OCI-LY3 (cell line): ENCODE results near the gene TLDC2.

Experiments used
- H2AFZ ChIP-seq: fragments of 200-600, 300-600 bp; shearing (Covaris generic); 2 replicates; pipeline ENCODE4 v1.6.0; 2014; ENCODE audit warnings: antibody characterized with exemption, low read depth, low read length
- H3K27ac ChIP-seq: fragments of 200-600, 300-600 bp; sonication (generic); 2 replicates; pipeline ENCODE4 v1.5.1; 2014; ENCODE audit warnings: mild to moderate bottlenecking, low read length, moderate library complexity, mixed read lengths
- H3K27me3 ChIP-seq: fragments of 200-600, 300-600 bp; sonication (generic); 2 replicates; pipeline ENCODE4 v1.6.1; 2014; ENCODE audit warnings: low read depth, low read length, mixed read lengths
- H3K36me3 ChIP-seq: fragments of 200-600, 300-600 bp; sonication (generic); replicated peaks from 2 replicates; pipeline ENCODE3; 2014; ENCODE audit warnings: low read depth, low read length, mixed read lengths
- H3K4me1 ChIP-seq: fragments of 300-600, 200-600 bp; sonication (generic); 2 replicates; pipeline ENCODE4 v1.6.1; 2014; ENCODE audit warnings: low read length, mixed read lengths
- H3K4me2 ChIP-seq: fragments of 200-600, 300-600 bp; sonication (generic); 2 replicates; pipeline ENCODE4 v1.6.1; 2014; ENCODE audit warnings: low read length, mixed read lengths
- H3K4me3 ChIP-seq: fragments of 300-600, 200-600 bp; sonication (generic); 2 replicates; pipeline ENCODE4 v1.5.1; 2014; ENCODE audit warnings: antibody characterized with exemption, mild to moderate bottlenecking, low read length, moderate library complexity
- H3K79me2 ChIP-seq: fragments of 300-600, 200-600 bp; shearing (Covaris generic); 2 replicates; pipeline ENCODE4 v1.6.1; 2014; ENCODE audit warnings: mild to moderate bottlenecking, low read length, mixed read lengths
- H3K9ac ChIP-seq: fragments of 300-600, 200-600 bp; shearing (Covaris generic); 2 replicates; pipeline ENCODE4 v1.6.0; 2014; ENCODE audit warnings: mild to moderate bottlenecking, low read length, moderate library complexity
- H3K9me3 ChIP-seq: fragments of 200-600, 300-600 bp; shearing (Covaris generic); 2 replicates; pipeline ENCODE4 v1.6.1; 2014; ENCODE audit warnings: low read length, mixed read lengths; ENCODE audit not compliant: insufficient read depth
- H4K20me1 ChIP-seq: fragments of 200-600, 300-600 bp; sonication (generic); 2 replicates; pipeline ENCODE4 v1.6.1; 2016; ENCODE audit warnings: low read length, mixed read lengths; ENCODE audit not compliant: insufficient read depth
- CTCF ChIP-seq: fragments of 200-600, 300-600 bp; sonication (generic); IDR thresholded peaks from 2 replicates; pipeline ENCODE4 v1.5.1; 2014; ENCODE audit warnings: antibody characterized with exemption, low read length, low read depth
- EZH2phosphoT487 ChIP-seq: fragments of 200-600 bp; shearing (Covaris generic); IDR thresholded peaks from 2 replicates; pipeline ENCODE4 v1.6.1; 2018; ENCODE audit warnings: antibody characterized with exemption, mixed run types, low read depth

Gene TLDC2

DNA sequence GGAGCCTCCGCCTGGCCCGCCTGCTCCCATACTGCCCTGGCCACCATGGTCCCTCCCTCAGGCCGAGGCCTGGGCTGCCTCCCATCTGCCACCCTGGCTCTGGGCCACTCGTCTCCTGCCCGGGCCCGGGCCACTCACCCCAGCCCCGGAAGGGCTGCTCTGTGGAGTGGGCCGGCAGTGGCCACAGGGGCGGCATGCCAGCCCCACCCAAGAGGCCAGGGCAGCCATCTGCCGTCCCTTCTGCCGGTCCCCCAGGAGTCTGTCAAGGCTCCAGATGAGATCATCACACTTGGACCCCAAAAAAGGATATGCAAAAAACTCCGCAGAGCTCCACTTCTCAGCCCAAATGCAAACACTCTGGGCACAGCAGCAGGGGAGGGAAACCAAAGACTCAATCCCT, 23.8 kb upstream of the TLDC2 start:
- Histone ChIP-seq H3K9ac (peak overlapping the region; percentile 60), H3K36me3 (peaks cover 8% of the 10 kb centered on the region), H3K27me3 (no peaks in the 10 kb centered on the region), H2AFZ (no peak overlapping the region), H3K4me1 (peaks cover 59% of the 10 kb centered on the region), H3K4me3 (peak overlapping the region; percentile 54), H4K20me1 (no peaks in the 10 kb centered on the region), H3K27ac (peak overlapping the region; percentile 48), H3K9me3 (peaks cover 6% of the 10 kb centered on the region; the same call in 1 of the 2 replicates), H3K79me2 (peaks cover 28% of the 10 kb centered on the region), H3K4me2 (peak overlapping the region; percentile 64)
- TF ChIP-seq EZH2phosphoT487, result no peak
- TF ChIP-seq CTCF, result no peak

GRCh38 chr20:36854348-36855240, 21.3 kb upstream of the TLDC2 start:
- Histone ChIP-seq H3K4me1 (peaks cover 36% of the 10 kb centered on the region), H2AFZ (no peak overlapping the region), H3K9me3 (peaks cover 6% of the 10 kb centered on the region; the same call in 1 of the 2 replicates), H3K27ac (no peak overlapping the region), H3K36me3 (peaks cover 8% of the 10 kb centered on the region), H4K20me1 (no peaks in the 10 kb centered on the region; the same call in 1 of the 2 replicates), H3K4me2 (no peak overlapping the region), H3K4me3 (no peak overlapping the region), H3K27me3 (no peaks in the 10 kb centered on the region), H3K9ac (no peak overlapping the region), H3K79me2 (peaks cover 13% of the 10 kb centered on the region)
- TF ChIP-seq CTCF (no peak), EZH2phosphoT487 (no peak)

DNA sequence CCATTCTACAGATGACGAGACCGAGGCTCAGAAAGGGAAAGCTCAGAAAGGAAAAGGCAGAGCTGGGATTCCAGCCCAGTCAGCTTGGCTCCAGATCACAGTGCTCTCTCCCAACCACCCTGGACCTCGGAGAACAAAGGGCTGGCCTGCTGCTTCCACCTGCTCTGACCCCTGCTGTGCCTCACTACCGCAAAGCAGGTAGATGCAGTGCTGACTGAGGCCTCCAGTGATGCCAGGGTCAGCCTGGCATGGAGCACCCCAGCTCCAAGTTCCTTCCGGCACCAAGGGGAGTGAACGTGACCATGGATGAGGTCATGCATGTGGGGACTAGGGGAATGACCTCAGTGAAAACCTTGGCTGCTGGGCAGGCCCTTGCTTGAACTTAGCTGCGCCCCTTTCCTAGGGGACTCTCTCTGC, 20.7 kb upstream of the TLDC2 start:
- H3K27me3 ChIP-seq, result no peaks in the 10 kb centered on the region
- no peak overlapping the region for H3K9ac ChIP-seq
- H3K9me3 ChIP-seq, result peaks cover 6% of the 10 kb centered on the region; the same call in 1 of the 2 replicates
- peaks cover 7% of the 10 kb centered on the region for H3K79me2 ChIP-seq
- H3K27ac ChIP-seq, result no peak overlapping the region
- H4K20me1 ChIP-seq, result no peaks in the 10 kb centered on the region; the same call in 1 of the 2 replicates
- H3K4me2 ChIP-seq, result peak overlapping the region; percentile 13; the same call in 1 of the 2 replicates
- peaks cover 8% of the 10 kb centered on the region for H3K36me3 ChIP-seq
- peaks cover 36% of the 10 kb centered on the region for H3K4me1 ChIP-seq
- no peak overlapping the region for H3K4me3 ChIP-seq
- H2AFZ ChIP-seq, result no peak overlapping the region
- TF ChIP-seq CTCF (no peak), EZH2phosphoT487 (no peak)

DNA sequence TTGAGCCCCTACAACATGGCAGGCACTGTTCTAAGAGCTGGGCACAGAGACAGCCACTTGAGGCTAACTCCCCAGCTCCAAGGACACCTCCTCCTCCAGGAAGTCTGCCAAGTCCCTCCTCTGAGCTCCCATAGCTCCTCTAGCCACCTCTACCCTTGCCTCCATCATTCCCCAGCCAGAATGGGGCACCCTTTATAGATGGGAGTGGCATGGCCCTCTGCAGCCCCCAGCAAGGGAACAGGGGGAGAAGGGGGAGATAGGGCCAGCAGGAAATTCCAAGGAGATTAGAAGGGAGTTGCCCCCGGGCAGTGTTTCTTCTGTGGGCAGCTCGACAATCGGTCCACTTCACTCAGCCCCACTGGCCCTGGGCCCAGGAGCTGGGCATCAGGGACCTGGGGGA, 19.7 kb upstream of the TLDC2 start:
- Histone ChIP-seq H3K36me3 (peaks cover 2% of the 10 kb centered on the region), H3K9me3 (no peaks in the 10 kb centered on the region), H4K20me1 (no peaks in the 10 kb centered on the region; the same call in 1 of the 2 replicates), H2AFZ (no peak overlapping the region), H3K4me1 (peaks cover 39% of the 10 kb centered on the region), H3K4me3 (no peak overlapping the region), H3K27me3 (no peaks in the 10 kb centered on the region), H3K27ac (no peak overlapping the region), H3K9ac (no peak overlapping the region), H3K79me2 (peaks cover 6% of the 10 kb centered on the region), H3K4me2 (peak overlapping the region; percentile 13)
- TF ChIP-seq CTCF (no peak), EZH2phosphoT487 (no peak)
